GM23338 (cell line): ENCODE measurements around the gene RASA3. TPM values are rescaled to one million over a fixed set of nuclear protein-coding genes. Genes with fewer than 3 reads are reported as not detected.

Experiments used
- ATAC-seq: fragments of 200-7000 bp; cut with Tn5 transposase; 3 replicates; pipeline ENCODE4 v1.9.1; 2020
- DNase-seq: peaks from one replicate; pipeline ENCODE4 v3.0.0-alpha.2; 2015; ENCODE audit warnings: low spot score
- H2AFZ ChIP-seq: fragments of 200-600 bp; sonication (generic); 2 replicates; pipeline ENCODE4 v1.8.0; 2016; ENCODE audit warnings: antibody characterized with exemption, mild to moderate bottlenecking, moderate library complexity
- H3F3A ChIP-seq: fragments of 200-600 bp; sonication (generic); replicated peaks from 2 replicates; pipeline ENCODE4 v1.8.0; 2017; ENCODE audit warnings: antibody characterized with exemption, mixed run types, low read depth
- H3K27ac ChIP-seq: fragments of 200-600 bp; sonication (generic); 2 replicates; pipeline ENCODE4 v1.6.1; 2016; ENCODE audit warnings: low read depth
- H3K27me3 ChIP-seq: fragments of 200-600 bp; sonication (generic); 2 replicates; pipeline ENCODE4 v1.8.0; 2016; ENCODE audit warnings: mild to moderate bottlenecking, mixed run types, moderate library complexity; ENCODE audit not compliant: insufficient read depth
- H3K36me3 ChIP-seq: fragments of 200-600 bp; sonication (generic); 2 replicates; pipeline ENCODE4 v1.8.0; 2016; ENCODE audit warnings: mild to moderate bottlenecking; ENCODE audit not compliant: insufficient read depth
- H3K4me1 ChIP-seq: fragments of 200-600 bp; sonication (generic); 2 replicates; pipeline ENCODE4 v1.8.0; 2016; ENCODE audit warnings: mild to moderate bottlenecking, moderate library complexity; ENCODE audit not compliant: insufficient read depth
- H3K4me2 ChIP-seq: fragments of 200-600 bp; sonication (generic); 2 replicates; pipeline ENCODE4 v1.7.1; 2017; ENCODE audit warnings: mixed run types
- H3K4me3 ChIP-seq: fragments of 200-600 bp; sonication (generic); 2 replicates; pipeline ENCODE4 v1.6.1; 2016; ENCODE audit warnings: mixed run types
- H3K79me2 ChIP-seq: fragments of 200-600 bp; sonication (generic); replicated peaks from 2 replicates; pipeline ENCODE4 v1.8.0; 2017; ENCODE audit warnings: mild to moderate bottlenecking; ENCODE audit not compliant: insufficient read depth
- H3K9me2 ChIP-seq: fragments of 200-600 bp; sonication (generic); 2 replicates; pipeline ENCODE4 v1.8.0; 2017; ENCODE audit not compliant: insufficient read depth
- H4K20me1 ChIP-seq: fragments of 200-600 bp; sonication (generic); replicated peaks from 2 replicates; pipeline ENCODE4 v1.8.0; 2017; ENCODE audit warnings: mild to moderate bottlenecking; ENCODE audit not compliant: insufficient read depth
- H3K27ac Mint-ChIP-seq: 2 replicates; pipeline ENCODE4 v1.8.0; 2020; ENCODE audit warnings: inconsistent platforms, mild to moderate bottlenecking, moderate library complexity, mixed read lengths
- H3K27me3 Mint-ChIP-seq: 3 replicates; pipeline ENCODE4 v1.8.0; 2022; ENCODE audit warnings: low read depth, mild to moderate bottlenecking, moderate library complexity, mixed read lengths, inconsistent platforms; ENCODE audit not compliant: insufficient read depth, poor library complexity
- H3K36me3 Mint-ChIP-seq: 3 replicates; pipeline ENCODE4 v1.8.0; 2021; ENCODE audit warnings: low read depth, mild to moderate bottlenecking, inconsistent platforms, moderate library complexity, mixed read lengths
- H3K4me1 Mint-ChIP-seq: 3 replicates; pipeline ENCODE4 v1.8.0; 2020; ENCODE audit warnings: mild to moderate bottlenecking, inconsistent platforms, mixed read lengths
- H3K4me3 Mint-ChIP-seq: 3 replicates; pipeline ENCODE4 v1.8.0; 2021; ENCODE audit warnings: moderate library complexity, mild to moderate bottlenecking, inconsistent platforms, mixed read lengths
- H3K9me3 Mint-ChIP-seq: 3 replicates; pipeline ENCODE4 v1.8.0; 2020; ENCODE audit warnings: moderate library complexity, mild to moderate bottlenecking, inconsistent platforms, mixed read lengths
- CREB1 ChIP-seq: fragments of 250-450 bp; sonication (Bioruptor Pico); IDR thresholded peaks from 2 replicates; pipeline ENCODE4 v1.5.0; 2020; ENCODE audit warnings: low read depth, mild to moderate bottlenecking, moderate library complexity
- CTCF ChIP-seq, 2 experiments: fragments of 200-600 bp in 1 of 2; sonication (generic) in 1 of 2; conservative IDR thresholded peaks; 2 replicates each; pipeline versions ENCODE4 v1.5.1 to v1.6.1; 2016 to 2017; ENCODE audit warnings: antibody characterized with exemption in 2 of 2, low read depth in 2 of 2, mild to moderate bottlenecking in 2 of 2, moderate library complexity in 1 of 2
- ETS1 ChIP-seq: IDR thresholded peaks from 2 replicates; pipeline ENCODE4 v1.6.1; 2016; ENCODE audit warnings: antibody characterized with exemption
- JUNB ChIP-seq: IDR thresholded peaks from one replicate; pipeline ENCODE4 v1.6.1; 2016; ENCODE audit warnings: antibody characterized with exemption; ENCODE audit not compliant: unreplicated experiment
- NANOG ChIP-seq: IDR thresholded peaks from 2 replicates; pipeline ENCODE4 v1.6.1; 2016; ENCODE audit warnings: antibody characterized with exemption, borderline replicate concordance
- POLR2AphosphoS5 ChIP-seq: IDR thresholded peaks from 2 replicates; pipeline ENCODE4 v1.6.1; 2016; ENCODE audit warnings: antibody characterized with exemption, low read depth
- REST ChIP-seq: IDR thresholded peaks from one replicate; pipeline ENCODE4 v1.6.1; 2018; ENCODE audit warnings: antibody characterized with exemption; ENCODE audit not compliant: unreplicated experiment
- STAT1 ChIP-seq: IDR thresholded peaks from one replicate; pipeline ENCODE4 v1.6.1; 2016; ENCODE audit warnings: antibody characterized with exemption; ENCODE audit not compliant: unreplicated experiment
- ZNF114 ChIP-seq: fragments of 250-450 bp; sonication (Bioruptor Pico); IDR thresholded peaks from 2 replicates; pipeline ENCODE4 v1.5.0; 2020; ENCODE audit warnings: mild to moderate bottlenecking, moderate library complexity
- polyA plus RNA-seq: library from polyadenylated mRNA; unstranded; fragments of >200 nt; fragmentation: Nextera tagmentation; extraction: Ambion mirVana; gene quantifications from 2 replicates; pipeline ENCODE4 v1.2.1, GENCODE V29; 2016
- total RNA-seq: library from RNA; depleted of rRNA; stranded (reverse); fragments of >200 nt; shearing (Covaris generic); gene quantifications from 2 replicates; pipeline ENCODE4 v1.2.3, GENCODE V29; 2014

RASA3 gene
- total and polyA plus RNA-seq, 2 experiments from 2014 or later = 11.2 to 20.7 TPM

- H3K79me2 ChIP-seq = no peaks in the 10 kb centered on the region
- no peaks in the 10 kb centered on the region for H3K36me3 ChIP-seq
- H3F3A ChIP-seq = no peaks in the 10 kb centered on the region
- no peak overlapping the region for H3K4me3 Mint-ChIP-seq
- H2AFZ ChIP-seq = no peak overlapping the region
- DNase-seq = no peak
- no peaks in the 10 kb centered on the region for H4K20me1 ChIP-seq
- no peaks in the 10 kb centered on the region for H3K4me1 ChIP-seq
- TF ChIP-seq REST = no peak
- no peak for TF ChIP-seq CTCF (conservative IDR thresholded peaks at IDR 0.05; ENCODE audit: low read depth in 2 of 2)
- TF ChIP-seq POLR2AphosphoS5 = no peak
- TF ChIP-seq NANOG = no peak
- no peak for TF ChIP-seq ETS1
- TF ChIP-seq ZNF114 (CRISPR knock-in tag) = no peak
- H3K4me2 ChIP-seq = no peak overlapping the region
- H3K4me3 ChIP-seq = no peak overlapping the region
- no peaks in the 10 kb centered on the region for H3K4me1 Mint-ChIP-seq
- no peaks in the 10 kb centered on the region for H3K9me3 Mint-ChIP-seq
- no peak overlapping the region for H3K27ac Mint-ChIP-seq
- H3K27me3 ChIP-seq = no peaks in the 10 kb centered on the region
- H3K27ac ChIP-seq = no peak overlapping the region
- H3K27me3 Mint-ChIP-seq = peaks cover 3% of the 10 kb centered on the region
- no peak for ATAC-seq
- H3K36me3 Mint-ChIP-seq = peaks cover 13% of the 10 kb centered on the region
- H3K9me2 ChIP-seq = no peaks in the 10 kb centered on the region
Observed at GRCh38 chr13:114009590-114010400, 122.6 kb downstream of the RASA3 start.

- H3K79me2 ChIP-seq = no peaks in the 10 kb centered on the region
- no peak overlapping the region for H2AFZ ChIP-seq
- Mint-ChIP-seq H3K27me3 (peaks cover 3% of the 10 kb centered on the region), H3K4me3 (no peak overlapping the region), H3K4me1 (no peaks in the 10 kb centered on the region), H3K36me3 (peaks cover 13% of the 10 kb centered on the region), H3K9me3 (no peaks in the 10 kb centered on the region), H3K27ac (no peak overlapping the region; the same call in 1 of the 2 replicates)
- H4K20me1 ChIP-seq = no peaks in the 10 kb centered on the region
- DNase-seq = no peak
- H3K4me3 ChIP-seq = no peak overlapping the region
- H3K27me3 ChIP-seq = no peaks in the 10 kb centered on the region
- no peaks in the 10 kb centered on the region for H3K4me1 ChIP-seq
- no peak overlapping the region for H3K4me2 ChIP-seq
- no peaks in the 10 kb centered on the region for H3K36me3 ChIP-seq
- ATAC-seq = no peak
- H3K9me2 ChIP-seq = no peaks in the 10 kb centered on the region
- no peak overlapping the region for H3K27ac ChIP-seq
- no peaks in the 10 kb centered on the region for H3F3A ChIP-seq
- TF ChIP-seq STAT1 (no peak), CREB1 (CRISPR knock-in tag) (no peak), REST (no peak), JUNB (no peak), CTCF (conservative IDR thresholded peaks at IDR 0.05; ENCODE audit: low read depth in 2 of 2) (no peak)
Observed at GRCh38 chr13:114008964-114009589, 123.3 kb downstream of the RASA3 start.
